OCI-LY1 (cell line): Measurements from ENCODE around the gene PUSL1.

Source experiments
- H2AFZ ChIP-seq: fragments of 200-600 bp; sonication (generic), shearing (Covaris generic); 2 replicates; pipeline ENCODE4 v1.6.0; 2014; ENCODE audit warnings: antibody characterized with exemption, mild to moderate bottlenecking, low read length
- H3F3A ChIP-seq: fragments of 200-600 bp; sonication (generic), shearing (Covaris generic); 2 replicates; pipeline ENCODE4 v1.6.0; 2014; ENCODE audit warnings: mild to moderate bottlenecking, antibody characterized with exemption, low read length, moderate library complexity; ENCODE audit not compliant: insufficient read depth
- H3K27ac ChIP-seq: fragments of 200-600 bp; sonication (generic); 2 replicates; pipeline ENCODE4 v1.5.1; 2014; ENCODE audit warnings: low read length, mixed run types, mild to moderate bottlenecking, low read depth; ENCODE audit not compliant: poor library complexity, severe bottlenecking
- H3K27me3 ChIP-seq: fragments of 200-600 bp; sonication (generic); 2 replicates; pipeline ENCODE4 v1.6.0; 2014; ENCODE audit warnings: antibody characterized with exemption, mild to moderate bottlenecking, low read length, moderate library complexity; ENCODE audit not compliant: insufficient read depth
- H3K36me3 ChIP-seq: fragments of 200-600 bp; sonication (generic); 2 replicates; pipeline ENCODE4 v1.6.1; 2014; ENCODE audit warnings: mild to moderate bottlenecking, antibody characterized with exemption, low read length, moderate library complexity, mixed read lengths; ENCODE audit not compliant: insufficient read depth
- H3K4me1 ChIP-seq: fragments of 200-600 bp; sonication (generic); 2 replicates; pipeline ENCODE4 v1.5.1; 2014; ENCODE audit warnings: mild to moderate bottlenecking, low read length, moderate library complexity; ENCODE audit not compliant: insufficient read depth, severe bottlenecking
- H3K4me2 ChIP-seq: fragments of 200-600 bp; sonication (generic), shearing (Covaris generic); 2 replicates; pipeline ENCODE4 v1.6.1; 2014; ENCODE audit warnings: low read length
- H3K4me3 ChIP-seq: fragments of 200-600 bp; sonication (generic); 2 replicates; pipeline ENCODE4 v1.5.1; 2014; ENCODE audit warnings: low read length, low read depth, mild to moderate bottlenecking, mixed read lengths; ENCODE audit not compliant: poor library complexity, severe bottlenecking
- H3K79me2 ChIP-seq: fragments of 200-600 bp; shearing (Covaris generic); 2 replicates; pipeline ENCODE4 v1.6.1; 2016; ENCODE audit warnings: mixed run types, low read length, mixed read lengths; ENCODE audit not compliant: insufficient read depth
- H3K9ac ChIP-seq: fragments of 200-600 bp; sonication (generic), shearing (Covaris generic); 2 replicates; pipeline ENCODE4 v1.6.1; 2014; ENCODE audit warnings: mild to moderate bottlenecking, low read length, mixed read lengths
- H3K9me2 ChIP-seq: fragments of 200-600 bp; sonication (generic), shearing (Covaris generic); 2 replicates; pipeline ENCODE4 v1.6.1; 2014; ENCODE audit warnings: low read depth, mild to moderate bottlenecking, low read length, mixed read lengths
- H3K9me3 ChIP-seq: fragments of 200-600 bp; shearing (Covaris generic); 2 replicates; pipeline ENCODE4 v1.6.1; 2014; ENCODE audit warnings: low read length, mixed read lengths
- H4K20me1 ChIP-seq: fragments of 200-600 bp; sonication (generic), shearing (Covaris generic); 2 replicates; pipeline ENCODE4 v1.6.0; 2016; ENCODE audit warnings: mild to moderate bottlenecking, low read length; ENCODE audit not compliant: insufficient read depth
- CTCF ChIP-seq: fragments of 200-600 bp; sonication (generic), shearing (Covaris generic); IDR thresholded peaks from 2 replicates; pipeline ENCODE4 v1.5.1; 2017; ENCODE audit warnings: mild to moderate bottlenecking, antibody characterized with exemption, low read length, moderate library complexity, mixed read lengths
- EZH2 ChIP-seq: fragments of 200-600 bp; sonication (generic), shearing (Covaris generic); IDR thresholded peaks from 2 replicates; pipeline ENCODE4 v1.8.0; 2017; ENCODE audit warnings: borderline replicate concordance, mixed run types, mild to moderate bottlenecking, antibody characterized with exemption, low read length, moderate library complexity, mixed read lengths

The PUSL1 gene

GRCh38 chr1:1317420-1317819 lies 9.0 kb downstream of the PUSL1 start:
- TF ChIP-seq EZH2 (no peak), CTCF (no peak)
- Histone ChIP-seq H3K79me2 (peaks cover 6% of the 10 kb centered on the region), H3K4me3 (no peak overlapping the region), H3K9me2 (no peaks in the 10 kb centered on the region), H3K36me3 (peaks cover 82% of the 10 kb centered on the region), H3K27ac (no peak overlapping the region), H3K4me2 (no peak overlapping the region), H4K20me1 (no peaks in the 10 kb centered on the region), H3K9ac (no peak overlapping the region), H3K9me3 (no peaks in the 10 kb centered on the region), H3F3A (no peaks in the 10 kb centered on the region), H3K4me1 (peaks cover 5% of the 10 kb centered on the region), H3K27me3 (no peaks in the 10 kb centered on the region), H2AFZ (no peak overlapping the region)

DNA sequence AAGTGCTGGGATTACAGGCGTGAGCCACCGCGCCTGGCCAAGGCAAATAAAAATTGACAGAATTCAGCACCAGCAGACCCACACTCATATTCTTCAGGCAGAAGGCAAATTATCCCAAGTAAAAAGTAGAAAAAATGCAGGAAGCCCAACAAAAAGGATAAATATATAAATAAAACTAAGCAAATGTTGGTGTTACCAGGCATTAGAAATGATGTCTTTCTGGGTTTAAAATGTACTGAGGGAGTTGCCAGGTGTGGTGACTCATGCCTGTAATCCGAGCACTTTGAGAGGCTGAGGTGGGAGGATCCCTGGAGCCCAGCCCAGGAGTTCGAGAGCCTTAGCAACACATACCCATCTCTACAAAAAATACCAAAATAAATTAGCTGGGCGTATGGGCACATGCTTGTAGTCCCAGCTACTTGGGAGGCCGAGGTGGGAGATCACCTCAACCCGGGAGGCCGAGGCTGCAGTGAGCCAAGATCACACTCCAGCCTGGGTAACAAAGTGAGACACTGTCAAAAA lies 9.8 kb downstream of the PUSL1 start:
- H4K20me1 ChIP-seq: no peaks in the 10 kb centered on the region
- H3K4me2 ChIP-seq: no peak overlapping the region
- no peak overlapping the region for H3K4me3 ChIP-seq
- H3K79me2 ChIP-seq: peaks cover 12% of the 10 kb centered on the region
- no peak overlapping the region for H2AFZ ChIP-seq
- H3K4me1 ChIP-seq: peaks cover 10% of the 10 kb centered on the region
- no peaks in the 10 kb centered on the region for H3K27me3 ChIP-seq
- no peak overlapping the region for H3K9ac ChIP-seq
- no peaks in the 10 kb centered on the region for H3K9me2 ChIP-seq
- H3K27ac ChIP-seq: no peak overlapping the region
- H3F3A ChIP-seq: no peaks in the 10 kb centered on the region
- peaks cover 75% of the 10 kb centered on the region for H3K36me3 ChIP-seq
- no peaks in the 10 kb centered on the region for H3K9me3 ChIP-seq
- TF ChIP-seq EZH2 (no peak), CTCF (no peak)

DNA sequence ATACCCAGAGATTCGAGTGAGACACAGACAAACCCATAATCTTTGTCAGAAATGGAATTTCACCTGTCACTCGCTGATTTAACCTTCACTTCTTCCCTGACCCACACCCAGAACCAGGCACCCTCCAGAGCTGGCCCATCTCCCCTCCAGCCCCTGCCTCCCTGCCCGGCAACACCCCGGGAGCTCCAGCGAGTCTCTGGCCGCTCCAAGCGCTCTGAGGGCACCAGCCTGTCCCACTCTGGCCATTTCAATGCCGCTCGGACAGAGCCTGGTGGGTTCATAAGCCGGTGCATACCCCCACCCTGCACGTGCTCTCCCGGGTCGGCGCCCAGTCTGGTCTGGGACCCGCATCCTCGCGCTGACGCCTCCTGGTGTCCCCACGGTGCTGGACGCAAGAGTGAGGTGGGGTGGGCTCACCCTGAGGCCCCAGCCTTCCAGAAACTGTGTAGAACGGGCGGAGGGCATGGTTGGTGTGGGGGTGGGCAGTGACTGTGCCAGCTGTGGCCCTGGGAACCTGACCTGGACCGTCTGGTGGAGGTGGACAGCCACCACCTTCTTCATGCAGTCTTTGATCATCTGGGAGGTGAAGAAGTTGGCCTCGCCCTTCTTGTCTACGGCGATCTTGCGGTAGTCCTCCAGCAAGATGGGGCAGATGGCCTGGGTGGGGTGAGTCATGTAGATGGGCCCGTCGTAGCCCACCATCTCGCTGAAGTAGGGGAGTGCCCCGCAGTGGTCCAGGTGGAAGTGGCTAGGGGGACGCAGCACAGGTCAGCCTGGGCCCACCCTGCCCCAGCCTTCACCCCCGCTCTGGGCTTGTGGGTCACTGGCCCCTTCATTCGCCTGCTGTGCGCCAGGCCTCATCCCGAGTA lies 10.6 kb downstream of the PUSL1 start:
- no peak for TF ChIP-seq EZH2
- TF ChIP-seq CTCF: no peak
- Histone ChIP-seq H3K4me2 (no peak overlapping the region), H3K9me2 (no peaks in the 10 kb centered on the region), H3K79me2 (peaks cover 17% of the 10 kb centered on the region), H3K36me3 (peaks cover 67% of the 10 kb centered on the region), H3K27ac (no peak overlapping the region), H3F3A (no peaks in the 10 kb centered on the region), H2AFZ (no peak overlapping the region), H3K4me3 (no peak overlapping the region), H3K4me1 (peaks cover 15% of the 10 kb centered on the region), H3K27me3 (no peaks in the 10 kb centered on the region), H3K9me3 (no peaks in the 10 kb centered on the region), H4K20me1 (no peaks in the 10 kb centered on the region), H3K9ac (no peak overlapping the region)
